ENCODE measurements around the gene SEMA3C. TPM values are rescaled to one million over a fixed set of nuclear protein-coding genes. Genes with fewer than 3 reads are reported as not detected.

SEMA3C gene
- total and polyA plus RNA-seq, 8 donors: 0.28 to 11.3 (median 1.0) TPM

- intact Hi-C loops (cut with DNase I): loop anchor here in 2 of 3 donors (10.0 kb wide), 2 partner anchors 550 to 750 kb away; no protein-coding TSS in a partner anchor
- Histone ChIP-seq H3K27me3 (peaks cover 0 to 3% (median 0%) of the 10 kb centered on the region in 4 donors), H3K4me3 (no peak overlapping the region), H3K4me1 (no peaks in the 10 kb centered on the region), H3K9me3 (no peaks in the 10 kb centered on the region), H3K36me3 (no peaks in the 10 kb centered on the region), H3K27ac (no peak overlapping the region)
- no peak for FAIRE-seq
- DNase-seq: no peak
- ATAC-seq: peak in 1 of 4 donors; percentile 21
- TF ChIP-seq CTCF (IDR thresholded peaks at IDR 0.05): no peak
- WGBS, 2 donors: 37 to 46% methylated on average over 2 of the region's 2 CpGs
Measured at GRCh38 chr7:80705130-80705781, 213.6 kb downstream of the SEMA3C start.

GRCh38 chr7:80703272-80703671 lies 215.6 kb downstream of the SEMA3C start:
- peaks cover 0 to 3% (median 0%) of the 10 kb centered on the region in 4 donors for H3K27me3 ChIP-seq
- no peaks in the 10 kb centered on the region for H3K9me3 ChIP-seq
- no peaks in the 10 kb centered on the region for H3K36me3 ChIP-seq
- no peak for TF ChIP-seq CTCF (IDR thresholded peaks at IDR 0.05)
- no peak overlapping the region for H3K27ac ChIP-seq
- ATAC-seq (no peak), FAIRE-seq (no peak), DNase-seq (no peak)
- WGBS, 2 donors: 66 to 67% methylated on average over 1 of the region's 1 CpG
- H3K4me3 ChIP-seq: no peak overlapping the region
- no peaks in the 10 kb centered on the region for H3K4me1 ChIP-seq
- intact Hi-C loops (cut with DNase I): loop anchor here in 2 of 3 donors (10.0 kb wide), 2 partner anchors 552 to 752 kb away; no protein-coding TSS in a partner anchor

- DNase-seq: no peak
- ATAC-seq: peak in 3 of 4 donors; percentile 46 to 56 (median 50)
- WGBS, 2 donors: 42 to 48% methylated on average over 4 of the region's 4 CpGs
Measured at GRCh38 chr7:80699721-80700256, 219.1 kb downstream of the SEMA3C start.

GRCh38 chr7:80699045-80699638 lies 219.7 kb downstream of the SEMA3C start:
- 17 to 19% methylated on average over 5 of the region's 5 CpGs for WGBS, 2 donors
- peak; percentile 96 for FAIRE-seq
- H3K27me3 ChIP-seq: peaks cover 0 to 3% (median 0%) of the 10 kb centered on the region in 4 donors
- DNase-seq: no peak
- no peaks in the 10 kb centered on the region for H3K36me3 ChIP-seq
- no peak overlapping the region for H3K4me3 ChIP-seq
- intact Hi-C loops (cut with DNase I): no loop called here
- H3K4me1 ChIP-seq: no peaks in the 10 kb centered on the region
- peak; percentile 68 to 87 (median 84) for ATAC-seq
- H3K9me3 ChIP-seq: no peaks in the 10 kb centered on the region
- TF ChIP-seq CTCF (IDR thresholded peaks at IDR 0.05): peak; percentile 31 to 57 (median 52)
- H3K27ac ChIP-seq: no peak overlapping the region

More at GRCh38 chr7:80699721-80700256, 219.1 kb downstream of the SEMA3C start:
- H3K4me1 ChIP-seq: no peaks in the 10 kb centered on the region
- intact Hi-C loops (cut with DNase I): loop anchor here in 2 of 3 donors (10.0 kb wide), 2 partner anchors 555 to 755 kb away; no protein-coding TSS in a partner anchor
- no peak for TF ChIP-seq CTCF (IDR thresholded peaks at IDR 0.05)
- H3K36me3 ChIP-seq: no peaks in the 10 kb centered on the region
- FAIRE-seq: no peak
- peaks cover 0 to 3% (median 0%) of the 10 kb centered on the region in 4 donors for H3K27me3 ChIP-seq
- H3K4me3 ChIP-seq: no peak overlapping the region
- H3K9me3 ChIP-seq: no peaks in the 10 kb centered on the region
- no peak overlapping the region for H3K27ac ChIP-seq

Measured in pancreas (tissue), 10 donors.